Measurements from ENCODE around the gene LTB4R2. TPM values are rescaled to one million over a fixed set of nuclear protein-coding genes. Genes with fewer than 3 reads are reported as not detected.

Gene LTB4R2
- polyA plus RNA-seq, 1 experiment: 1.6 TPM

DNA sequence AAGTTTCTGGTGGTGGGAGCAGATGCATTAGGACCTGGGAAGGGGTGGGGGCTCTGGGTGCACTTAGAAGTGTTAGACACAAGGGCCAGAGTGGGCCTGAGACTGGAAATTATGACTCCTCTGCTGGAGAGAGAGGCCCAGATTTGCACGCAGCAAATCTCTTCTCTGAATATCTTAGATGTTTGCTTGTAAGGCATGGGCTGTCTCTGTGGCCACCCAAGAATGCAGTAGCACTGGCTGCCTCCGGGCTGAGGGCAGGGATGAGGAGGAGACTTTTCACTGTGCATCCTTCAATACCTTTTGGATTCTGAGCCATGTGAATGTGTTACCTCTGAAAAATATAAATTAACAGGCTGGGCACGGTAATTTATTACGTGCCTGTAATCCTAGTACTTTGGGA lies 24.6 kb upstream of the LTB4R2 start:
- CTCF ChIA-PET: interaction anchor here (0.6 to 9.7 kb wide), 6 partner anchors 12 to 57 kb away, joined by 3 to 47 read pairs (median 3); partner anchors contain the start of genes CIDEB, DHRS1, NOP9 and TINF2
- Histone ChIP-seq H3K27me3 (ENCODE audit: control insufficient read depth, insufficient read depth, low read length) (no peaks in the 10 kb centered on the region), H3K4me3 (ENCODE audit: low read depth, low read length) (no peak overlapping the region), H3K36me3 (ENCODE audit: control insufficient read depth, insufficient read depth, low read length) (no peaks in the 10 kb centered on the region)
- no peak for DNase-seq (ENCODE audit: low read depth)
- POLR2A ChIA-PET: no interaction called here
- TF ChIP-seq CTCF (IDR thresholded peaks at IDR 0.05; ENCODE audit: insufficient read depth, low read depth, low read length): no peak

DNA sequence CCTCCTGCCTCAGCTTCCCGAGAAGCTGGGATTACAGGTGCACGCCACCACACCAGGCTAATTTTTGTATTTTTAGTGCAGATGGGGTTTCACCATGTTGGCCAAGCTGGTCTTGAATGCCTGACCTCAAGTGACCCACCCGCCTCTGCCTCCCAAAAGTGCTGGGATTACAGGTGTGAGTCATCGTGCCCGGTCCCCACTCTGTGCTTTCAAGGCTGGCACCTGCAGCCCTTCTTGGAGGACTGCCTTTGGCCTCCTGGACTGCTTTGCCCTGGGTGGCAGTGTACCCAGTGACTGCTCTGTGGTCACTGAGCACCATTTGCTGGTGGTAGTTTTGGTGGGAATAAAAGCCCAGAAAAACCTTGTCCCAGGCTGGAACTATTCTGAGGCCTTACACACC lies 22.9 kb upstream of the LTB4R2 start:
- Histone ChIP-seq H3K27me3 (ENCODE audit: control insufficient read depth, insufficient read depth, low read length) (no peaks in the 10 kb centered on the region), H3K4me3 (ENCODE audit: low read depth, low read length) (no peak overlapping the region), H3K36me3 (ENCODE audit: control insufficient read depth, insufficient read depth, low read length) (peaks cover 3% of the 10 kb centered on the region; the same call in 1 of the 2 replicates)
- TF ChIP-seq CTCF (IDR thresholded peaks at IDR 0.05; ENCODE audit: insufficient read depth, low read depth, low read length): no peak
- POLR2A ChIA-PET: no interaction called here
- CTCF ChIA-PET: interaction anchor here (0.8 to 9.7 kb wide), 3 partner anchors 10 to 44 kb away, joined by 3 to 47 read pairs (median 11); partner anchors contain the start of genes DHRS1, NOP9 and TINF2
- no peak for DNase-seq (ENCODE audit: low read depth)

GRCh38 chr14:24289649-24290280 lies 20.2 kb upstream of the LTB4R2 start:
- Histone ChIP-seq H3K36me3 (ENCODE audit: control insufficient read depth, insufficient read depth, low read length) (peaks cover 7% of the 10 kb centered on the region; the same call in 1 of the 2 replicates), H3K27me3 (ENCODE audit: control insufficient read depth, insufficient read depth, low read length) (no peaks in the 10 kb centered on the region), H3K4me3 (ENCODE audit: low read depth, low read length) (no peak overlapping the region)
- no peak for DNase-seq (ENCODE audit: low read depth)
- CTCF ChIA-PET: interaction anchor here (0.7 to 3.9 kb wide), 6 partner anchors 11 to 201 kb away, joined by 3 to 16 read pairs (median 4); partner anchors contain the start of genes CIDEB, RABGGTA and TINF2
- POLR2A ChIA-PET: no interaction called here
- TF ChIP-seq CTCF (IDR thresholded peaks at IDR 0.05; ENCODE audit: insufficient read depth, low read depth, low read length): no peak

GRCh38 chr14:24290746-24291145 lies 19.2 kb upstream of the LTB4R2 start:
- no peak overlapping the region for H3K4me3 ChIP-seq (ENCODE audit: low read depth, low read length)
- H3K27me3 ChIP-seq (ENCODE audit: control insufficient read depth, insufficient read depth, low read length): no peaks in the 10 kb centered on the region
- POLR2A ChIA-PET: no interaction called here
- TF ChIP-seq CTCF (IDR thresholded peaks at IDR 0.05; ENCODE audit: insufficient read depth, low read depth, low read length): no peak
- DNase-seq (ENCODE audit: low read depth): no peak
- CTCF ChIA-PET: interaction anchor here (0.7 to 3.9 kb wide), 4 partner anchors 10 to 71 kb away, joined by 3 to 16 read pairs (median 7); partner anchors contain the start of genes RABGGTA and TINF2
- H3K36me3 ChIP-seq (ENCODE audit: control insufficient read depth, insufficient read depth, low read length): peaks cover 7% of the 10 kb centered on the region; the same call in 1 of the 2 replicates

DNA sequence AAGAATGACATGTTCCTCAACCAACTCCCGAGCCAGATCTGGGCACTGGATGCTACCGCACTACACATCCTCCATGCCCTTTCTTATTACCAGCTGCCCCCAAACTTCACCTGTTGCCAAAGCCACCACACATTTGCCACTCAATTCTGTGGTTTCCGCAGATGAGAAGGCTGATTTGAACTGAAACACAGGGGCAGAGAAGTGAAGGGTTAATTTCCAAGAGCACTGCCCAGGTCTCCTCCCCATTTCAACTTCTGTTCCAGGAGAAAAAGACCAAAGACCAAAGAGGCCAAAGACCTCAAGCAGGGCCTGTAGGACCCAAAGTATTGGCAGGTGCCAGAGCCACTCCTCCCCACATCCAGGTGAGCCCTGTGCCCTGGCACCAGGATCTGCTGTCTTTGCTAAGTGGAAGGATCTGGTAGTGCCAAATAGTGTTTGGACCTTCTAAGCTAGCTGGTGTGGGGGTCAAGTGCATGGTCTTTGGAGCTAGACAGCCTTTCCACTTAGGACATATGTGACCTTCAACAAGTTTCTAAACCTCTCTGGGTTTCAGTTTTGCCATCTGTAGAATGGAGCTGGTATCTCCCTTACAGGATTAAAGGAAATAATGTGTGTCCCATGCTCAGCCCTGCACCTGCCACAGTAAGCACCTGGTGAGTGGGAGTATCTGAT lies 18.4 kb upstream of the LTB4R2 start:
- ChIA-PET POLR2A (no interaction called here), CTCF (interaction anchor here (1.3 to 3.9 kb wide), 3 partner anchors 20 to 140 kb away, joined by 4 to 25 read pairs (median 16); partner anchors contain the start of genes RABGGTA and TINF2)
- DNase-seq (ENCODE audit: low read depth): no peak

More for the DNA sequence above, 18.4 kb upstream of the LTB4R2 start:
- H3K36me3 ChIP-seq (ENCODE audit: control insufficient read depth, insufficient read depth, low read length): peaks cover 9% of the 10 kb centered on the region
- TF ChIP-seq CTCF (IDR thresholded peaks at IDR 0.05; ENCODE audit: insufficient read depth, low read depth, low read length): no peak
- no peaks in the 10 kb centered on the region for H3K27me3 ChIP-seq (ENCODE audit: control insufficient read depth, insufficient read depth, low read length)
- H3K4me3 ChIP-seq (ENCODE audit: low read depth, low read length): no peak overlapping the region

All from BJ (cell line).